ENCODE data around the gene DELE1. TPM values are rescaled to one million over a fixed set of nuclear protein-coding genes. Genes with fewer than 3 reads are reported as not detected.

Gene DELE1
- total RNA-seq, 2 donors from 2014 or later: 69.2 to 69.4 TPM

DNA sequence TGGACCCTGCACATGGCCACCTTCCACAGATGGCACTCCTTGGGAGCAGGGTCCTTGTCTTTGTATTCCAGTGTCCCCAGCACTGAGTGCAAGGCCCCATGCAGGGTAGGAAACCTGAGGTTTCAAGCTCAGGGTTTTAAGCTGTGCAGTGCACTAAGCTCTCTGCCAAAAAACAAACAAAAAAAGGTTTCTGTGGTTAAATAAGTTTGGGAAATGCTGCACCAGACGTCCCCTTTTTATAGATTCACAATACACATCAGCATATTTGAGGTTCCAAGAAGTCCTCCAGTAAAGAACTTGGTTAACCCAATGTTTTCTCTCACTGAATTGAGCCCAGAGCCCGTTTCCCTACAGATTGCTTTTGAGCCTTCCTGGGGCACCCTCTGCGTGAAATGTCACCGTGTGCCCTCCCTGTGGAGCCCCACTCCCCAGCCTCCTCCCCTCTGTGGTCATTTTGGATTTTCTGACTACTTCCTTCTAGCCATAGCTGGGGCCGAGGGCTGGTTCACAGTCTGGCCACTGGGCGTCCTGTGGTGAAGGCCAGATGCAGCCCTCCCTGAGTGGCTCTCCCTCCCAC lies 17.1 kb downstream of the DELE1 start:
- Histone ChIP-seq H3K9ac (ENCODE audit: low read depth in 2 of 2, low read length in 2 of 2) (no peak overlapping the region), H3K9me3 (no peaks in the 10 kb centered on the region), H3K4me3 (no peak overlapping the region), H3K27ac (no peak overlapping the region), H3K4me1 (peaks cover 9% of the 10 kb centered on the region), H3K36me3 (peaks cover 10% of the 10 kb centered on the region), H3K27me3 (no peaks in the 10 kb centered on the region)
- TF ChIP-seq, protein P1, sequence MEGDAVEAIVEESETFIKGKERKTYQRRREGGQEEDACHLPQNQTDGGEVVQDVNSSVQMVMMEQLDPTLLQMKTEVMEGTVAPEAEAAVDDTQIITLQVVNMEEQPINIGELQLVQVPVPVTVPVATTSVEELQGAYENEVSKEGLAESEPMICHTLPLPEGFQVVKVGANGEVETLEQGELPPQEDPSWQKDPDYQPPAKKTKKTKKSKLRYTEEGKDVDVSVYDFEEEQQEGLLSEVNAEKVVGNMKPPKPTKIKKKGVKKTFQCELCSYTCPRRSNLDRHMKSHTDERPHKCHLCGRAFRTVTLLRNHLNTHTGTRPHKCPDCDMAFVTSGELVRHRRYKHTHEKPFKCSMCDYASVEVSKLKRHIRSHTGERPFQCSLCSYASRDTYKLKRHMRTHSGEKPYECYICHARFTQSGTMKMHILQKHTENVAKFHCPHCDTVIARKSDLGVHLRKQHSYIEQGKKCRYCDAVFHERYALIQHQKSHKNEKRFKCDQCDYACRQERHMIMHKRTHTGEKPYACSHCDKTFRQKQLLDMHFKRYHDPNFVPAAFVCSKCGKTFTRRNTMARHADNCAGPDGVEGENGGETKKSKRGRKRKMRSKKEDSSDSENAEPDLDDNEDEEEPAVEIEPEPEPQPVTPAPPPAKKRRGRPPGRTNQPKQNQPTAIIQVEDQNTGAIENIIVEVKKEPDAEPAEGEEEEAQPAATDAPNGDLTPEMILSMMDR (IDR thresholded peaks at IDR 0.05): no peak
- no peak for DNase-seq
- intact Hi-C loops (cut with DNase I): no loop called here

DNA sequence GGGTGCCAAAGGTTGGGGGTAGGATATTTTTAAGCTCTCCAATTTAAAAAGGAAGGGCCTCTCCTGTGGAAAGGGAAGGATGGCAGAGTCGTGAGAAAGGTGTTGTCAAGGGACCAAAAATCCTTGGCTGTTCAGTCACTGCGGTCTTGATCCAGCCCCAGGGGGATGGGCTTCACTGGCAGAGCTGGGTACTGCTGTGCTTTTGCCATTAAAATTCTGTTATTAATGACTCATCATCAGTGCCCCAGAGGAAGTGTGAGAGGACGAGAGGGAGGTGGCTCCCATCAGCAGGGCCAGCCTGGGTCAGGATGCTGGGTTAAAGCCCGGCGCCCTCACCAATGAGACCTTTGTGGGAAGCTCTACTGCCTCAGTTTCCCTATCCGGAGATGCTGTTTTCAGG lies 17.6 kb downstream of the DELE1 start:
- Histone ChIP-seq H3K4me1 (peaks cover 9% of the 10 kb centered on the region), H3K4me3 (no peak overlapping the region), H3K27me3 (no peaks in the 10 kb centered on the region), H3K9me3 (no peaks in the 10 kb centered on the region), H3K27ac (no peak overlapping the region), H3K36me3 (peaks cover 10% of the 10 kb centered on the region), H3K9ac (ENCODE audit: low read depth in 2 of 2, low read length in 2 of 2) (no peak overlapping the region)
- TF ChIP-seq, protein P1 (IDR thresholded peaks at IDR 0.05): no peak
- intact Hi-C loops (cut with DNase I): no loop called here
- no peak for DNase-seq

DNA sequence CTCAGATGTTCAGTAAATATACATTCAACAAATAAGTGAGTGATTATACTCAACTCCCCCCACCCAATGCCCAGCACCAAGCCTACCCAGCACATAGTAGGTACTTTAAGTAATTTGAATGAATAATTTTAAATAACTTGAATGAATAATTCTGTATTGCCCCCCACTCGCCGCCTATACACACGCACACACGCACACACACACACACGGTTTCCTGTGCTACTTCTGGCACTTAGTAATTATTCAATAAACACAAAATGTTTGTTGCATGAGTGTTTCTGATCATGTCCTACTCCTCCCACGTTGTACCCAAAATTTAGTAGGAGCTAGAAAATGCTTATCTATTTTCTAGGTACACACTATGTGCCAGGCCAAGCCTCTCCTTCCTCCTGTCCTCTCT lies 18.1 kb downstream of the DELE1 start:
- intact Hi-C loops (cut with DNase I): no loop called here
- TF ChIP-seq, protein P1 (IDR thresholded peaks at IDR 0.05): no peak
- no peak overlapping the region for H3K4me3 ChIP-seq
- peaks cover 10% of the 10 kb centered on the region for H3K36me3 ChIP-seq
- no peak overlapping the region for H3K27ac ChIP-seq
- no peaks in the 10 kb centered on the region for H3K27me3 ChIP-seq
- DNase-seq: no peak
- no peaks in the 10 kb centered on the region for H3K9me3 ChIP-seq
- H3K4me1 ChIP-seq: peaks cover 9% of the 10 kb centered on the region
- H3K9ac ChIP-seq (ENCODE audit: low read depth in 2 of 2, low read length in 2 of 2): no peak overlapping the region

DNA sequence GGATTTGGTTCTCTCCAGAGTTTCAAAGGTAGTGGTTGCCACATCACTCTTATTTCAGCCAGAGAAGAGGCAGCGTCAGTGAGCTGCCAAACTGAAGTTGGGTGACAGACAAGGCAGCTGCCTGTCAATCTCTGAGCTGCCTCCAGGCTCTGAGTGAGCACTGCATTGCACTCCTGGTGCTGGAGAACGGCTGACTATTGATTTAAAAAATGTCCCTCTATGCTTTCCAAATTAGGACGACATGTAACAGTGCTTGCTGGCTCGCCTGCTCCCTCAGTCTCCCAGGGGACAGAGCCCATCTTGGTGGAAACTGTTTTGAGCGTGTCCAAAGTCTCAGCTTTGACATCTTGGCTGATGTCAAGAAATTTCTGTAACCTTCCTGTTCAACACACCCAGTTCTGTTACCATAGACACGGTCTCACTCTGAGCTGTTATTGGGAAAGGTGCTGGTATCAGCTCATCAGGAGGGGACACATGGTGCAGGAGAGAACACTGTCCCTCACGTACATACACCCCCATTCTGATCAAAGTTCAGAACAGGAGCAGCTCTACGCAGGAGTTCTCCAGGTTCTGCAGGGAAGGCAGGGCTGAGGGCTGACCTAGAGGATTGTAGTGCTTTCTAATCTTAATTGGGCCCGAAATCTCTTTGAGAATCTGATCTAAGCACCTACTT lies 18.6 kb downstream of the DELE1 start:
- Histone ChIP-seq H3K9ac (ENCODE audit: low read depth in 2 of 2, low read length in 2 of 2) (no peak overlapping the region), H3K4me1 (peaks cover 9% of the 10 kb centered on the region), H3K9me3 (no peaks in the 10 kb centered on the region), H3K27ac (no peak overlapping the region), H3K27me3 (no peaks in the 10 kb centered on the region), H3K36me3 (peaks cover 4% of the 10 kb centered on the region), H3K4me3 (no peak overlapping the region)
- DNase-seq: no peak
- TF ChIP-seq, protein P1 (IDR thresholded peaks at IDR 0.05): no peak
- intact Hi-C loops (cut with DNase I): no loop called here

DNA sequence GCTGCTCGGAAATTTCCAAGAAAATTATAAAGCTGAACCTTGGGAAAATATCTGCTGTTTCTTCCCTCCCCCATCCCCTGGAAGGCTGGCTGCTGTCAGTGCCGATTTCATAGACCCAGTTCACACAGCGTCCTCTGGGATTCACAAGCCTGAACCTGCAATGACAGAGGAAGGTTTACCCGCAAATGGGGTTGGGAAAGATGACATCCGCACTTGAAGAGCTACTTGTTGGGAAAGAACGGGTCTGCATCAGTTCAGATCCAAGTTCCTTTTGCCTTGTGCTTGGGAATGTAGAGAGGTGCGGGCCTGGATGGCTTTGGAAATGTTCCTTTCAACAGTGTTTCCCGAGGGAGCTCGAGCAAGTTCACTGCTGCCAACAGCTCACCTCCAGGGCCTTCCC lies 20.4 kb downstream of the DELE1 start:
- H3K4me1 ChIP-seq: peaks cover 9% of the 10 kb centered on the region
- no peak overlapping the region for H3K9ac ChIP-seq (ENCODE audit: low read depth in 2 of 2, low read length in 2 of 2)
- no peaks in the 10 kb centered on the region for H3K9me3 ChIP-seq
- no peaks in the 10 kb centered on the region for H3K36me3 ChIP-seq
- H3K4me3 ChIP-seq: no peak overlapping the region
- no peak for DNase-seq
- no peak overlapping the region for H3K27ac ChIP-seq
- no peaks in the 10 kb centered on the region for H3K27me3 ChIP-seq
- intact Hi-C loops (cut with DNase I): no loop called here
- TF ChIP-seq, protein P1 (IDR thresholded peaks at IDR 0.05): no peak

Measured in colonic mucosa (tissue), 4 donors.